Gastroesophageal sphincter (tissue), 3 donors: Measurements from ENCODE around the gene ALKBH4.
"Not testable (repeated sequence)": the region's sequence is repeated elsewhere in the genome, so short reads cannot be mapped to it uniquely, and the experiment has no call there.

Source experiments
- EP300 ChIP-seq: sonication (generic); formaldehyde crosslinking; IDR thresholded peaks from one replicate; pipeline ENCODE4 v1.6.1; 2017; ENCODE audit warnings: antibody characterized with exemption, mild to moderate bottlenecking
- POLR2A ChIP-seq, 2 donors: fragments of 450-650 bp; IDR thresholded peaks; one replicate each; pipeline ENCODE4 v1.6.1; 2017; ENCODE audit warnings: antibody characterized with exemption in 2 of 2, mild to moderate bottlenecking in 2 of 2, moderate library complexity in 1 of 2
- POLR2AphosphoS5 ChIP-seq: sonication (generic); formaldehyde crosslinking; IDR thresholded peaks from one replicate; pipeline ENCODE4 v1.6.1; 2017; ENCODE audit warnings: antibody characterized with exemption
- TF ChIP-seq, protein P1 (sequence below), 4 experiments: fragments of 200-600 bp in 2 of 4; fragments of 450-650 bp in 2 of 4; sonication (generic) in 1 of 4; IDR thresholded peaks; one replicate each; pipeline ENCODE4 v1.5.1; 2017 to 2019; ENCODE audit warnings: antibody characterized with exemption in 4 of 4, mild to moderate bottlenecking in 2 of 4, moderate library complexity in 2 of 4

DNA sequence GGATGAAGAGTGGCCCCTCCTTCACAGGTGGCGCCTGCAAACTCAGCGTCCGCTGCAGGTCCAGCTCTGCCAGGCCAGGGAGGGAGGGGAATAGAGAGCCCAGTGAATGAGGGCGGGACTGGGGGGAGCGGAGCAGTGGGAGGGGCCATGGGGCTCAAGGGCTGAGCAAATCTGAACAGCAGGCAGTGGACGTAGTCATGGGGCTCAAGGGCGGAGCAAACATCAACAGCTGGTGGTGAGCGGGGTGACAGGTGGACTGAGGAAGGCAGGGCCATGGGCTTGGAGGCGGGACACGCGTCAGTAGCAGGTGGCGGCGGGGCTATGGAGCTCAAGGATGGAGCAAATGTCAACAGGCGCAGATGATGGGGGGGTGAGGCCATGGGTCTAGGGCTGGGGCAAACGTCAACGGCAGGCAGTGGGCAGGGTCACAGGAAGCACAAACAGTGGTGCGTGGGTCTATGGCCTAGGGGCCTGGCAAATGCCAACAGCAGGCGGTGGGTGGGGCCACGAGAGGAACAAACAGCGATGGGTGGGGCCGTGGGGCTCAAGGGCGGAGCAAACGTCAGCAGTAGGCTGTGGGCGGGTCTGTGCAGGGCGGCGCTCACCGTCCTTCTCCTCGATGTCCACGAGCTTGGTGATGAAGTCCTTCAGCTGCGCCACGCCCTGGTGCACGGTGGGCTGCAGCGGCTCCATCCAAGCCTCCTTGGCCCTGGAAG is 28.7 kb upstream of the ALKBH4 start:
- not testable (repeated sequence) for TF ChIP-seq EP300; POLR2A (IDR thresholded peaks at IDR 0.05); POLR2AphosphoS5
- TF ChIP-seq, protein P1, sequence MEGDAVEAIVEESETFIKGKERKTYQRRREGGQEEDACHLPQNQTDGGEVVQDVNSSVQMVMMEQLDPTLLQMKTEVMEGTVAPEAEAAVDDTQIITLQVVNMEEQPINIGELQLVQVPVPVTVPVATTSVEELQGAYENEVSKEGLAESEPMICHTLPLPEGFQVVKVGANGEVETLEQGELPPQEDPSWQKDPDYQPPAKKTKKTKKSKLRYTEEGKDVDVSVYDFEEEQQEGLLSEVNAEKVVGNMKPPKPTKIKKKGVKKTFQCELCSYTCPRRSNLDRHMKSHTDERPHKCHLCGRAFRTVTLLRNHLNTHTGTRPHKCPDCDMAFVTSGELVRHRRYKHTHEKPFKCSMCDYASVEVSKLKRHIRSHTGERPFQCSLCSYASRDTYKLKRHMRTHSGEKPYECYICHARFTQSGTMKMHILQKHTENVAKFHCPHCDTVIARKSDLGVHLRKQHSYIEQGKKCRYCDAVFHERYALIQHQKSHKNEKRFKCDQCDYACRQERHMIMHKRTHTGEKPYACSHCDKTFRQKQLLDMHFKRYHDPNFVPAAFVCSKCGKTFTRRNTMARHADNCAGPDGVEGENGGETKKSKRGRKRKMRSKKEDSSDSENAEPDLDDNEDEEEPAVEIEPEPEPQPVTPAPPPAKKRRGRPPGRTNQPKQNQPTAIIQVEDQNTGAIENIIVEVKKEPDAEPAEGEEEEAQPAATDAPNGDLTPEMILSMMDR (IDR thresholded peaks at IDR 0.05) = not testable (repeated sequence)
